ENCODE measurements around the gene PRR35. TPM values are rescaled to one million over a fixed set of nuclear protein-coding genes. Genes with fewer than 3 reads are reported as not detected.

Gene PRR35
- total and polyA plus RNA-seq, 7 donors = not detected

GRCh38 chr16:527015-527903, 32.9 kb upstream of the PRR35 start, which contains the start of gene CAPN15:
Gene CAPN15 (plus strand): TSS chr16:527712. CDS start chr16:546839, 19,127 bp downstream.
- Histone ChIP-seq H3K36me3 (no peaks in the 10 kb centered on the region), H3K4me1 (peaks cover 0 to 55% (median 41%) of the 10 kb centered on the region in 4 donors), H3K4me3 (peak within 1 kb of the TSS; percentile 57 to 65 (median 62)), H3K27me3 (no peaks in the 10 kb centered on the region), H3K27ac (peak within 1 kb of the TSS; percentile 86 to 96 (median 94)), H3K9me3 (no peaks in the 10 kb centered on the region)
- intact Hi-C loops (cut with DNase I) = loop anchor here (2.0 to 5.0 kb wide), 3 partner anchors 102 to 145 kb away; partner anchors contain the start of genes PGAP6 and RAB11FIP3
- no peak for TF ChIP-seq EP300 (IDR thresholded peaks at IDR 0.05)
- peak; percentile 74 to 93 (median 84) for TF ChIP-seq POLR2AphosphoS5 (IDR thresholded peaks at IDR 0.05)
- peak; percentile 9 to 37 (median 26) for TF ChIP-seq CTCF (IDR thresholded peaks at IDR 0.05)
- TF ChIP-seq POLR2A (IDR thresholded peaks at IDR 0.05) = peak; percentile 48 to 59
- WGBS, 2 donors = 0 to 1% methylated on average over 129 of the region's 129 CpGs
- peak; percentile 94 for DNase-seq

GRCh38 chr16:528111-529011, 31.8 kb upstream of the PRR35 start:
- no peak for TF ChIP-seq EP300 (IDR thresholded peaks at IDR 0.05)
- no peak for TF ChIP-seq POLR2AphosphoS5 (IDR thresholded peaks at IDR 0.05)
- TF ChIP-seq POLR2A (IDR thresholded peaks at IDR 0.05) = peak in 1 of 2 donors; percentile 52
- TF ChIP-seq CTCF (IDR thresholded peaks at IDR 0.05) = no peak
- DNase-seq = no peak
- Histone ChIP-seq H3K4me3 (peak overlapping the region; percentile 57 to 65 (median 62)), H3K27me3 (no peaks in the 10 kb centered on the region), H3K36me3 (no peaks in the 10 kb centered on the region), H3K4me1 (peaks cover 0 to 55% (median 43%) of the 10 kb centered on the region in 4 donors), H3K27ac (peak overlapping the region; percentile 70 to 94 (median 84)), H3K9me3 (no peaks in the 10 kb centered on the region)
- intact Hi-C loops (cut with DNase I) = loop anchor here (5.0 kb wide), 2 partner anchors 134 to 146 kb away; partner anchors contain the start of gene PGAP6
- 1 to 3% methylated on average over 55 of the region's 55 CpGs for WGBS, 2 donors

GRCh38 chr16:529012-529575, 31.1 kb upstream of the PRR35 start:
- WGBS, 2 donors = 9 to 42% methylated on average over 12 of the region's 12 CpGs
- no peaks in the 10 kb centered on the region for H3K9me3 ChIP-seq
- H3K4me1 ChIP-seq = peaks cover 0 to 52% (median 43%) of the 10 kb centered on the region in 4 donors
- peak overlapping the region; percentile 70 to 94 (median 84) for H3K27ac ChIP-seq
- no peaks in the 10 kb centered on the region for H3K36me3 ChIP-seq
- H3K4me3 ChIP-seq = peak overlapping the region; percentile 57 to 65 (median 62)
- no peak for TF ChIP-seq EP300 (IDR thresholded peaks at IDR 0.05)
- TF ChIP-seq POLR2A (IDR thresholded peaks at IDR 0.05) = no peak
- no peak for TF ChIP-seq CTCF (IDR thresholded peaks at IDR 0.05)
- no peak for TF ChIP-seq POLR2AphosphoS5 (IDR thresholded peaks at IDR 0.05)
- DNase-seq = no peak
- no peaks in the 10 kb centered on the region for H3K27me3 ChIP-seq
- intact Hi-C loops (cut with DNase I) = loop anchor here (5.0 kb wide), 2 partner anchors 133 to 147 kb away; partner anchors contain the start of gene PGAP6

GRCh38 chr16:530111-530817, 29.9 kb upstream of the PRR35 start:
- Histone ChIP-seq H3K27me3 (no peaks in the 10 kb centered on the region), H3K36me3 (peaks cover 0 to 3% (median 0%) of the 10 kb centered on the region in 4 donors), H3K27ac (no peak overlapping the region), H3K9me3 (no peaks in the 10 kb centered on the region), H3K4me1 (peaks cover 0 to 45% (median 41%) of the 10 kb centered on the region in 4 donors), H3K4me3 (no peak overlapping the region)
- TF ChIP-seq POLR2A (IDR thresholded peaks at IDR 0.05) = no peak
- TF ChIP-seq EP300 (IDR thresholded peaks at IDR 0.05) = no peak
- no peak for TF ChIP-seq POLR2AphosphoS5 (IDR thresholded peaks at IDR 0.05)
- TF ChIP-seq CTCF (IDR thresholded peaks at IDR 0.05) = no peak
- DNase-seq = no peak
- WGBS, 2 donors = 59 to 81% methylated on average over 23 of the region's 23 CpGs
- intact Hi-C loops (cut with DNase I) = no loop called here

Measured in sigmoid colon (tissue), 7 donors.